Measurements from ENCODE around the gene WDR93. TPM values are rescaled to one million over a fixed set of nuclear protein-coding genes. Genes with fewer than 3 reads are reported as not detected.
A peak's percentile ranks its signal among the peaks of the same experiment; 100 is the strongest.

The WDR93 gene
- total RNA-seq, 1 donor from 2014 or later: not detected

- intact Hi-C loops (cut with DNase I): no loop called here
- H3K4me1 ChIP-seq: peaks cover 25% of the 10 kb centered on the region
Measured at GRCh38 chr15:89777073-89777751, 86.6 kb downstream of the WDR93 start.

GRCh38 chr15:89777782-89778380 lies 87.3 kb downstream of the WDR93 start:
- TF ChIP-seq, protein P1, sequence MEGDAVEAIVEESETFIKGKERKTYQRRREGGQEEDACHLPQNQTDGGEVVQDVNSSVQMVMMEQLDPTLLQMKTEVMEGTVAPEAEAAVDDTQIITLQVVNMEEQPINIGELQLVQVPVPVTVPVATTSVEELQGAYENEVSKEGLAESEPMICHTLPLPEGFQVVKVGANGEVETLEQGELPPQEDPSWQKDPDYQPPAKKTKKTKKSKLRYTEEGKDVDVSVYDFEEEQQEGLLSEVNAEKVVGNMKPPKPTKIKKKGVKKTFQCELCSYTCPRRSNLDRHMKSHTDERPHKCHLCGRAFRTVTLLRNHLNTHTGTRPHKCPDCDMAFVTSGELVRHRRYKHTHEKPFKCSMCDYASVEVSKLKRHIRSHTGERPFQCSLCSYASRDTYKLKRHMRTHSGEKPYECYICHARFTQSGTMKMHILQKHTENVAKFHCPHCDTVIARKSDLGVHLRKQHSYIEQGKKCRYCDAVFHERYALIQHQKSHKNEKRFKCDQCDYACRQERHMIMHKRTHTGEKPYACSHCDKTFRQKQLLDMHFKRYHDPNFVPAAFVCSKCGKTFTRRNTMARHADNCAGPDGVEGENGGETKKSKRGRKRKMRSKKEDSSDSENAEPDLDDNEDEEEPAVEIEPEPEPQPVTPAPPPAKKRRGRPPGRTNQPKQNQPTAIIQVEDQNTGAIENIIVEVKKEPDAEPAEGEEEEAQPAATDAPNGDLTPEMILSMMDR (IDR thresholded peaks at IDR 0.05): no peak
- no peak for TF ChIP-seq POLR2A (IDR thresholded peaks at IDR 0.05)
- TF ChIP-seq POLR2AphosphoS5 (IDR thresholded peaks at IDR 0.05; ENCODE audit: insufficient read depth in 1 of 2, low read depth in 1 of 2): no peak
- DNase-seq (ENCODE audit: extremely low spot score in 2 of 2): peak in 1 of 2 donors; percentile 80
- intact Hi-C loops (cut with DNase I): no loop called here
- no peaks in the 10 kb centered on the region for H3K36me3 ChIP-seq
- H3K27me3 ChIP-seq: no peaks in the 10 kb centered on the region
- no peaks in the 10 kb centered on the region for H3K9me3 ChIP-seq
- H3K4me3 ChIP-seq: no peak overlapping the region
- peaks cover 31% of the 10 kb centered on the region for H3K4me1 ChIP-seq
- H3K27ac ChIP-seq: no peak overlapping the region

More at GRCh38 chr15:89777073-89777751, 86.6 kb downstream of the WDR93 start:
- Histone ChIP-seq H3K27me3 (no peaks in the 10 kb centered on the region), H3K9me3 (no peaks in the 10 kb centered on the region), H3K36me3 (no peaks in the 10 kb centered on the region), H3K27ac (peak overlapping the region; percentile 64), H3K4me3 (peak overlapping the region; percentile 32 to 36)
- no peak for DNase-seq (ENCODE audit: extremely low spot score in 2 of 2)
- TF ChIP-seq POLR2AphosphoS5 (IDR thresholded peaks at IDR 0.05; ENCODE audit: insufficient read depth in 1 of 2, low read depth in 1 of 2): no peak
- TF ChIP-seq POLR2A (IDR thresholded peaks at IDR 0.05): no peak
- TF ChIP-seq, protein P1 (IDR thresholded peaks at IDR 0.05): no peak

DNA sequence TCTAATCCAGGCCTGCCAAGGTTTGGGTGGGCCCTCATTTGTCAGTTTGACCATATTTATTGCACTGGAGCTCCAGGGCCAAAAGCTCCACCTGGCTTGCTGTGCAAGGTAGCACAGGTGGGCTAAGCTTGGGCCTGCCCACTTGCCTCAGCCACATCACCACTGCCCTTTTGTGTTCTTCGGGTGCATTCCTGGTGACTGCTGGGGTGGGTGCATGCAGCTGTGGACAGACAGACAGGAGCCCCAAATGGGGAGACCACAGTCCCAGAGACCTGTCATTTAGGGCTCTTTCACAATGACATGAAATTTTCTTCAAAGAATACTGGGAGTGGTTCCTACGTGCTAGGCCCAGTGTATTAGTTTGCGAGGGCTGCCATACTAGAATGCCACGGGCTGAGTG lies 88.2 kb downstream of the WDR93 start:
- H3K27ac ChIP-seq: peak overlapping the region; percentile 20
- peak in 1 of 2 donors; percentile 83 for DNase-seq (ENCODE audit: extremely low spot score in 2 of 2)

GRCh38 chr15:89780601-89781000 lies 90.0 kb downstream of the WDR93 start:
- Histone ChIP-seq H3K36me3 (no peaks in the 10 kb centered on the region), H3K9me3 (no peaks in the 10 kb centered on the region), H3K4me3 (no peak overlapping the region), H3K27ac (peak overlapping the region; percentile 53), H3K27me3 (no peaks in the 10 kb centered on the region), H3K4me1 (peaks cover 47% of the 10 kb centered on the region)
- TF ChIP-seq POLR2AphosphoS5 (IDR thresholded peaks at IDR 0.05; ENCODE audit: insufficient read depth in 1 of 2, low read depth in 1 of 2) (no peak), POLR2A (IDR thresholded peaks at IDR 0.05) (no peak)
- TF ChIP-seq, protein P1 (IDR thresholded peaks at IDR 0.05): no peak
- DNase-seq (ENCODE audit: extremely low spot score in 2 of 2): no peak
- intact Hi-C loops (cut with DNase I): no loop called here

More for the DNA sequence above, 88.2 kb downstream of the WDR93 start:
- H3K4me1 ChIP-seq: peaks cover 40% of the 10 kb centered on the region
- H3K36me3 ChIP-seq: no peaks in the 10 kb centered on the region
- no peaks in the 10 kb centered on the region for H3K9me3 ChIP-seq
- H3K4me3 ChIP-seq: no peak overlapping the region
- intact Hi-C loops (cut with DNase I): no loop called here
- no peaks in the 10 kb centered on the region for H3K27me3 ChIP-seq
- TF ChIP-seq, protein P1 (IDR thresholded peaks at IDR 0.05): no peak
- no peak for TF ChIP-seq POLR2AphosphoS5 (IDR thresholded peaks at IDR 0.05; ENCODE audit: insufficient read depth in 1 of 2, low read depth in 1 of 2)
- no peak for TF ChIP-seq POLR2A (IDR thresholded peaks at IDR 0.05)

DNA sequence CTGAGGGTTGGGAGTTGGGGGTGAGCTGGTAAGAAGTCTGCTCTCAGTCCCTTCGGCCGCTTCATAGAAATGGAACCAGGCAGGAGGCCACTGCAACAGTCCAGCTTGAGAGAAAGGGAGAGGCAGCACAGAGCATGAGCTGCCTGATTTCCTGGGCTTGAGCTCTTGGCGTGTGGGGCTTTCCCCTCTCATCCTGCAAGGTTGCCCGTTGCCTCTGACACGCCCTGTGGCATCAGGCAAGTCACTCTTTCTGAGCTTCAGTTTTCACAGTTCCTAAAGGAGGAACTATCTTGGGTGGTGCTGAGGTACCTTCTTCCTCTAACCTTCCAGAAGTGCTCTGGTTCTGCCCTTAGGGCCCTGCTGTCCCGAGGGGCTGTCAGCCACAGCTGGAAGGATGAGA lies 90.4 kb downstream of the WDR93 start:
- intact Hi-C loops (cut with DNase I): no loop called here
- no peaks in the 10 kb centered on the region for H3K36me3 ChIP-seq
- DNase-seq (ENCODE audit: extremely low spot score in 2 of 2): no peak
- peak overlapping the region; percentile 31 for H3K27ac ChIP-seq
- TF ChIP-seq, protein P1 (IDR thresholded peaks at IDR 0.05): no peak
- TF ChIP-seq POLR2A (IDR thresholded peaks at IDR 0.05) (no peak), POLR2AphosphoS5 (IDR thresholded peaks at IDR 0.05; ENCODE audit: insufficient read depth in 1 of 2, low read depth in 1 of 2) (no peak)
- no peak overlapping the region for H3K4me3 ChIP-seq
- no peaks in the 10 kb centered on the region for H3K27me3 ChIP-seq
- H3K4me1 ChIP-seq: peaks cover 43% of the 10 kb centered on the region
- no peaks in the 10 kb centered on the region for H3K9me3 ChIP-seq

Data from vagina (tissue), 2 donors.